HL-60 (cell line): ENCODE data around the gene PLPPR1.

Source experiments
- CTCF ChIP-seq: IDR thresholded peaks from one replicate; pipeline ENCODE4 v1.5.1; 2011; ENCODE audit warnings: low read length, control low read depth, inconsistent platforms; ENCODE audit not compliant: insufficient read depth
- POLR2AphosphoS5 ChIP-seq: IDR thresholded peaks from 2 replicates; pipeline ENCODE4 v1.6.1; 2012; ENCODE audit warnings: low read depth
- SPI1 ChIP-seq: IDR thresholded peaks from 2 replicates; pipeline ENCODE4 v1.6.1; 2012; ENCODE audit warnings: low read depth, mild to moderate bottlenecking, borderline replicate concordance

- no peak for TF ChIP-seq CTCF
- no peak for TF ChIP-seq POLR2AphosphoS5
- no peak for TF ChIP-seq SPI1
These were observed 340.8 kb downstream of the PLPPR1 start for GRCh38 chr9:101369286-101369685.
